ENCODE results near the gene TSEN15.
"Not testable (repeated sequence)": the region's sequence is repeated elsewhere in the genome, so short reads cannot be mapped to it uniquely, and the experiment has no call there.

TSEN15 gene

DNA sequence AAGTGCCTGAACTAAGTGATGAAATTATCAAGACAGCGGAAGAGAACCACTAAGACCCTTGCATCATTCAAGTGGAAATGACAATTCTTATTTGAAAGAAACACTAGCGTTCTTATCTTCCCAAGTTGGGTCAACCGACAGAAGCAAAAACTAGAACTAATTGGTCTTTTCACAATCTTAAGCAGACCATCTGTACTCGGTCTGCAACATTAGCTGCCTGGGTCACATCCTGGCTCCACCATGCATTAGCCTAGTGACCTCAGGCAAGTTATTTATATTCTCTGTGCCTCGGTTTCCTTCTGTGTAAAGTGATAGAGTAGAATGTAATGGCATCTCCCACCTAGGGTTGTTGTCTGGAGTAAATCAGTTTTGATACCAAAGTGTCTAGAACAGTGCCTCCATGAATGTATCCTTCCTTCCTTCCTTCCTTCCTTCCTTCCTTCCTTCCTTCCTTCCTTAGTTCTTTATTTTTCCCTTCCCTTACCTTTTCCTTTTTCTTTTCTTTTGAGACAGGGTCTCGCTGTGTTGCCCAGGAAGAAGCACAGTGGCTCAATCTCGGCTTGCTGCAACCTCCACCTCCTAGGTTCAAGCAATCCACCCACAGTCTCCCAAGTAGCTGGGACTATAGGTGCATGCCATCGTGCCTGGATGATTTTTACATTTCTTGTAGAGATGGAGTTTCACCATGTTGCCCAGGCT lies 20.0 kb upstream of the TSEN15 start:
- no peak for DNase-seq (ENCODE audit: low spot score)

DNA sequence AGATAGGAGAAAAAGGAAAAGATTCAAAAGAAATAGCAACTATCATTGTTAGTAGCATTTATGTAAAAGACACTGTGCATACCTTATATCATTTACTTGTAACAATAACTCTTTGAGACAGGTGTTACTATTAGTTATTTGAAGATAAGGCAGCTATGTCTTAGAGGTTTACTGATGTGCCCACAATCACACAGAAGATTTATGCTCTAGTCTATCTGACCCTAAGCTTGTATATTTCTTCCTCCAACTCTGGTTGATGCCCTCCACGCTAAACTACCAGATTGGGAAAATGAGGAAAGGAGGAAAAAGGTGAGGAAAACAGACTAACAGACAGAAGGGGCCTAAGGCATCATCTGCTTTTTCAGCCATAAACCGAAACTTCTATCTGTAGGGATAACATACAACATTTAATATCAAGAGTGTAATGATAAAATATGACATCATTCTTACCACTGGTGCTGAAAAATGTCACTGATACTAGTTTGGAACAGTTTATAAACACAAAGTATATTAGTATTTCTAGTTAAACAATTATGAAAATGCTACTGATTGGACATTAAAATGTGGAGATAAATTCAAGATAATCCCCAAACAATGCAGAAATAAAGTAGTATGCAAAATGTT lies 19.1 kb upstream of the TSEN15 start:
- DNase-seq (ENCODE audit: low spot score) = no peak

DNA sequence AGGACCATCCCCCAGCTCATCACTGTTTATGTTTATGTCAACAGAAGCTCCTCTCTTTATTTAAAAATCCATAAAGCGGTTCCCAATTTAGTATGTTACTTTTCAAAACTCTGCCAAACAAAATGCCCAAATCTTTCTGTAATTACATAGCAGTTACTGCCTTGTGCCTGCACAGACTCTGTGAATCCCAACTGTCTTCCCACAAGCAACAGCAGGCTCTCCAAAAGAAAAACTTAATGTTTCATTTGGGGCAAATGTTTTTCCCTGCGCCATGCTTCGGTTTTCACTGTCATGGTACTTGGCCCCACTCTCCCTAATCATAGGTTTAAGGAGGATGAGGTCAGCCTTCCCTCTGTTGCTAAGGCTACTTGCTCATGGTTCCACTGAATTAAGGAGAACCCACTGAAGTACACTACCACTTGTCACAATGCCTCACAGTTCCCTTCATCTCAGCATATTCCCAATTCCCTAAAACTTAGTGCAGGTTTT lies 18.6 kb upstream of the TSEN15 start:
- no peak for DNase-seq (ENCODE audit: low spot score)

DNA sequence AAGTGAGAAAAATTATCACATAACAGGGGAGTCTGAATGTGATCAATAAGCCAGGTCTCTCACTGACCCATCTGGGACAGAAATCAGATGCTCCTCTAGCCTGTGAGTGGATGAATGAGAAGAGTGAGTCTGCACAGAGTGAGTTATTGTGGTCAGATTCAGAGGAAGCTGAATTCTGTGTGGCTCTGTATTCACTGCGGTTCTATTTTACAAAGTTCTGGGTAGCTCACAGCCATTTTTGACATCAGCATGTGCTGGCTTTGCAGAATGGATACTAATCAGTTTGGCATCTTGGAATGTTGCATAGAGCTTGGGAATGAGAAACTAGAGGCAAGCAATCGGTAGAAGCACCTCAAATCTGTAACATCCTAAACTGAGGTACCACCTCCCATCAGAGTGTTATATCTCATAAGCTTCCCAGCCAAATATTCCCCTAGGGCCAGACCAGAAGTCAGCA lies 17.8 kb upstream of the TSEN15 start:
- no peak for DNase-seq (ENCODE audit: low spot score)

DNA sequence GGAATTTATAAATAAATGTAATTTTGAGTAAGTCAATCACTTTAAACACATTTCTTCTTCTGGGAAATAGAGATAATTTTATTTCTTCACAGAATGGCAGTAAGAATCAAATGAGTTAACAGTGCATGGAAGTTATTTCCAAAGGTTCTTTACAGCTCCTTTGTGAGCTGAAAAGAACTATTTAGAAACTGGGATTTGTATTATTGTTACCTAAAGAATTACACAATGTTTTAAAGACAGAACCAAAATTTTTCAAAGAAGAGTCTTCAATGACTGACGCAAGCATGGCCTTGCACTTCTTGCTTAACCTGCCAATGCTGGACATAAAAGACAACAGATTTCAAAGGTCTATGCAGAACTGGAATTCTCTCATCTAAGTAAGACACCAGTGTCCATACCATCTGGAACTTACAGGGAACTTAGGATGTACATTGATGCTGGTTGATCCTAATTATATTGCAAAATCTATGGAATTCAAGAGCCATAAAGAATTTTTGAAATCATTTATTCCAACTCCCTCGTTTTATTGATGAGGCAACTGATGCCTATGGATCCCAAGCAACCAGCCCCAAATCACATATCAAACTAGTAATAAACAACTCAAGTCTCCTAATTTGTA lies 16.7 kb upstream of the TSEN15 start:
- DNase-seq (ENCODE audit: low spot score) = no peak

DNA sequence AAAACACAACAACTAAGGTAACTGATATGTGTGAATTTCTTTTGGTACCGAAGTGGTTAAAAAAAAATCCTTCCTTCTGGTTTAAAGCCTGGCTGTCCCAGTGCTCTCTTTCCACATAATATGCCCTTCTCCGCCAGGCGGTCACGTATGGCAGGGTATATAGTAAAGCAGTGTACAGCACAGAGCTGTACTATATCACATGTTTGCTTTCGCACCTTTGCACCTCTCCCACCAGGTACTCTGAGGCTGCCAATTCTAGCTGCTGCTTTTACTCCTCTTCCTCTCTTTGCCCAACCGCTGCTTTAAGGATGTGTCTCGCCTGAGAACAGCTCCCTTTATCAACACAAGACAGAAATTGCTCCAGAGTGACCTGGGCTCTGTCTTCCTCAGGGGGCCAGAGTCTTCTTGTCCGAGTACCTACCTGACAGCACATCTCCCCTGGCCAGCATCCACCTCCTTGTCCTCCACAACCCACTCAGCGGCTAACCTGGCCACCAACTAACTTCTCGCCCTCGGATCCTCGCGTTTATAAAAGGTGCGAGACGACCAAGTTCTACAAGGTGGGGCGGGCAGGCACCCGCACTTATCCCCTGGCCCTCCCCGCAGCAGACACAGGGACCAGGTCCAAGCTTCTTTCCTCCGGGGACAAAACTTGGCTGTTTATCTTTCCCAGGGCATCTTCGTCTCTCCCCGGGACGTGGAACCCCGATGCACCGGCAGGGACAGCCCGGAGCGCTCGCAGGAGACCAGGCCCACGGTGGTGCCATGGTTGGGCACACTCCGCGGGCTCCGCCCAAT lies 15.6 kb upstream of the TSEN15 start:
- DNase-seq (ENCODE audit: low spot score) = no peak

DNA sequence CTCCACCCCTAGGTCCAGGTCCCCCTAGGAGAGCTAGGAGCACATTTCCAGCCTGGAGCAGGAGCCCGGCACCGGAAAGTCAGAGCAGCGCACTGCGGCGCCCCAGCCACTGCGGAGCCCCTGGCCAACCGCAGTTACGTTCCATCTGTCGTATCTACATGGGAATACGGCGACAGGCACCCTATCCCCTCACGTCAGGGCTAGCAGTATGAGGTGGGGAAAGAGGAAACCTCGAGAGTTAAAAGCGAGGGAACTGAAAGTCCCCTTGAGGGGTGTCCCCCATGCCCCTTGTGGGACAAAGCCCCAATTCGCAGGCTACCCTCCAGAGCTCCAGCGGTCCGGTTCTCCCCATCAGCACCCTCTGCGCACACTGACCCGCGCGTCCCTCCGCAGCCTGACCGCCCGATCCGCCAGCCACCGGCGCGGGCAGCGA lies 15.0 kb upstream of the TSEN15 start:
- peak; percentile 61 for DNase-seq (ENCODE audit: low spot score)

DNA sequence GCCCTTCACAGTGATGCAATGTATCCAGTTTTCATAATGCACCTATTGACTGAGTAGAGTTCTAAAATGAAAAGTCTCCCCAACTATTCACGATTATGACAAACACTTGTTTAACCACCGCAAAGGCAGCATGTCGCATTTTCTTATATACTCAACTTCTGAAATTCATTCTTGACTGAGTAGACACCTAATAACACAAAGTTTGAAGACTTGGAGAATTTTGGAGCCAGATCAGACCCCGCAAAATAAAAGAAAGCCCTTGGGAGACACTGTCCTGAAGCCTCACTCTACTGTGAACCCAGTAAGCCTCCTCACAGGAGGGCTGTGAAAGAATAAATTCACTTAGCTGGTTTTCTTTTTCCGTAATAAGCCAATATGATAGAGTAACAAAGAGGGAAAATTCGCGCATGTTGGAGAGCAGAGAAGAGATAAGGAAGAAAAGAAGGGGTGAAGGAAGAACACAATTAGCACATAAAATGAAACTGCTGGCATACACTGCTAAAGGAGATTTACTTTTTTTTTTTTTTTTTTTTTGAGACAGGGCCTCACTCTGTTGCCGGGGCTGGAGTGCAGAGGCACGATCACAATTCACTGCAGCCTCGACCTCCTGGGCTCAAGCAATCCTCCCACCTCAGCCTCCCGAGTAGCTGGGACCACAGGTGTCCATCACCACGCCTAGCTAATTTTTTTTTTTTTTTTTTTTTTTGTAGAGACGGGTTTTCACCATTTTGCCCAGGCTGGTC lies 13.5 kb upstream of the TSEN15 start:
- DNase-seq (ENCODE audit: low spot score) = no peak

DNA sequence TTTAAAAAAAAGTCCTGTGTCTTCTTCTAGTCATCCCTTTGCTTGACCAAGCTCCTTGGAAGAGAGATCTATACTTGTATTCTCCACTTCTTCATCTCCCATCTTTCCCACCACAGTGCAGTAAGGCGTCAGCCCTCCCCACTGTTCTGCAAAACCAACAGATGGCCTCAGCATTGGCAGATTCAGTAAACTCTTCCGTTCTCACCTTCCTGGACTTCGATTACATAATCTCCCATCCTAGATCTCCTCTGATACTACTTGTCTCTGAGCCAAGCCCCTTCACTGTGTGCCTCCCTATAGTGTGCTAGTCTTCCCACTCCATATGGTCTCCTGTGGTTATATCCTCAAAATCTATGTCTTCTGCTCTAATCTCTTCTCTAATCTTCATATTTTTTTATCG lies 12.4 kb upstream of the TSEN15 start:
- DNase-seq (ENCODE audit: low spot score) = no peak

DNA sequence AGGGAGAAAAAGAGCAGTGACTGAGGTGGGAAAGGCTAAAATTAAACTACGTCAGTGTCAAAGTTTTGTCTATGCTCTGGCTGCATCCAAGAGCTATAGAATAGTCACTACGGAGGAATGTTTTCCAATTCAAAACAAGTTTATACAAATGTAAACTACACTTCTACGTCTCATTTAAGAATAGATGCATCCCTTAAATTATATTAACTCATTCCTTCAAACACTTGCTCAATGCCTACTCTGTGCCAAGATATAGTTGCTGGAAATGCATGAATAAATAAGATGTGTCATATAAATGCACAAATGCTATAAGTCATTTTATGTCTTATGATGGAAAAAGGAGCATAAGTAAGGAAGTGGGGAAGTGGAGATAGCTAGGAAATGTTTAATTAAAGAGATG lies 9.8 kb upstream of the TSEN15 start:
- no peak for DNase-seq (ENCODE audit: low spot score)

DNA sequence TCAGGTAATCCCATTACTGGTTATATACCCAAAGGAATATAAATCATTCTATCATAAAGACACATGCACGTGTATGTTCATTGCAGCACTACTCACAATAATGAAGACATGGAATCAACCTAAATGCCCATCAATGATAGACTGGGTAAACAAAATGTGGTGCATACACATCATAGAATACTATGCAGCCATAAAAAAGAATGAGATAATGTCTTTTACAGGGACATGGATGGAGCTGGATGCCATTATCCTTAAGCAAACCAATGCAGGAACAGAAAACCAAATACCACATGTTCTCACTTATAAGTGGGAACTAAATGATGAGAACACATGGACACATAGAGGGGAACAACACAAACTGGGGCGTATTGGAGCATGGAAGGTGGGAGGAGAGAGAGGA lies 8.2 kb upstream of the TSEN15 start:
- not testable (repeated sequence) for DNase-seq (ENCODE audit: low spot score)

DNA sequence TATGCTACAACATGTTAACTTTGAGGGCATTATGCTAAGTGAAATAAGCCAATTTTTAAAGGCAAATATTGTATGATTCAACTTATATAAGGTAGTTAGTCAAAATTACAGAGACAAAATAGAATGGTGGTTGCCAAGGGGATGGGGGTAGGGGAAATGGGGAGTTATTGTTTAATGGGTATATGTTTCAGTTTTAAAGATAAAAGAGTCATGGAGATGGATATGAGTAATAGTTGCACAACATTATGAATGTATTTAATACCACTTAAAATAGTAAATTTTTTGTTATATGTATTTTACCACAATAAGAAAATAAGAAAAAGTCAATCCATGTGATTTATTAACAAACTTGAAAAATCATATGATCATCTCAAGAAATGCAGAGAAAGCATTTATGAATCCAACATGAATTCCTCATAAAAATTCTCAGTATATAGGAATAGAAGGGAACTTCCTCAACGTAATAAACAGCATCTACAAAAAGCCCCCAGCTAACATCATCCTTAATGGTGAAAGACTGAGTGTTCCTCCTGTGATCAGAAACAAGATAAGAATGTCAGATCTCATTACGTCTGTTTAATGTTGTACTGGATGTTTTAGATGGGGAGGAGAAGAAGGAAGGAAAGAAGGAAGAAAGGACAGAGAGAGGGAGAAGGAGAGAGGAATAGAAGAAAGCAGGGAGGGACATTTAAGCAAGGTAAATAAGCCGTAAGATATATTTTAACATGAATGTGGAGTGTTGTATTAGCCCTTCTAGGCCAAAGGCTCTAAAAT lies 6.7 kb upstream of the TSEN15 start:
- DNase-seq (ENCODE audit: low spot score) = no peak

DNA sequence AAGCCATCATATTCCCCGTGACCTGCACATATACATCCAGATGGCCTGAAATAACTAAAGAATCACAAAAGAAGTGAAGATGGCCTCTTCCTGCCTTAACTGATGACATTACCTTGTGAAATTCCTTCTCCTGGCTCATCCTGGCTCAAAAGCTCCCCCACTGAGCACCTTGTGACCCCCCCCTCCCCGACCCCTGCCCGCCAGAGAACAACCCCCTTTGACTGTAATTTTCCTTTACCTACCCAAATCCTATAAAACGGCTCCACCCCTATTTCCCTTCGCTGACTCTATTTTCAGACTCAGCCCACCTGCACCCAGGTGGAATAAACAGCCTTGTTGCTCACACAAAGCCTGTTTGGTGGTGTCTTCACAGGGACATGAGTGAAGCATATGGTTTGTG lies 4.0 kb upstream of the TSEN15 start:
- not testable (repeated sequence) for DNase-seq (ENCODE audit: low spot score)

DNA sequence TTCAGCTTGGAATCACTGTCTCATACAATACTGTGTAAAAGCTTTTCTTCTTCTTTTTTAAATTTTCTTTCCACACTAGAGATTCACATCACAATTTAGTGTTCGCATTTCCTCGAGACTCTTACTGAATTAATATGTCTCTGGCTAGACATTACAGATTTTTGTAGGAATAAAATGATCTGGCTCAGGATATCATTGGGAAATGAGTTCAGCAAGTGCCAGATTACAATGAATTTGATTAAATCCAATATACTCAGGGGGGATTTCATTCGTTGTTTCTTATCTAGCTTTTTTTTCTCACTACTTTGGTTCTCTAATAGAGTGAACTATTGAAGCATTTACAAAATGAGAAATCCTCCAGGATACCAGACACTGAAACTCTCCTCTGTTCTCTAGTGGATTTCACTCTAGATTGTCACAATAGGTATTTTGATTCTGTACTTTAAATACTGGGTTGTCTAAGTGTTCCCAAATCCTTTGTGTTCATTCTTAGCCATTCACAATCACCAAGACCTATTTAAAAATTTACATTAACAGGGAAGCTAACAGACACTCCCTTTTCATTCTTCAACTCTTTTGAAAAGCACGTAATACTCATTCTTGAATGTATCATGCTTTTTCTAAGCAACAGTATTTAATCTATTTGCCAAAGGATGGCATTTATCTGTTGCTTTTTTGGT lies 2.8 kb upstream of the TSEN15 start:
- DNase-seq (ENCODE audit: low spot score) = no peak

DNA sequence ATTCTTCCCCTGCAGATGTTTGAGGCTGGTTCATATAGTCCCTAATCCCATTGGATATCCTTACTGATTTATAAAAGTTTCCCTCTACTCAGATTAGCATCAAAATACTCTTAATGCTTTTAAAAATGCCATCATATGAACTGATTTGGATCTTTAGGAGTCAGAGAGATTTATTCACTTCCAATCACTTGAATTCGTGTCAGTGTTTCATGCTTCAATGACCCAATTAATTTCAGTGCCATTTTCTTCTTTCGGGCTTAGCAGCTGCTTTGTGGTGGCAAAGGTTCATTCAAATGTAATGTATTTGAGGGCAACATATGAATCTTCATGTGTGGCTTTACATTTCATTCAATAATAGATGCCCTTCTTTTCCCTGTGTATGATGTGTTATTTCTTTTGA lies 2.2 kb upstream of the TSEN15 start:
- no peak for DNase-seq (ENCODE audit: low spot score)

DNA sequence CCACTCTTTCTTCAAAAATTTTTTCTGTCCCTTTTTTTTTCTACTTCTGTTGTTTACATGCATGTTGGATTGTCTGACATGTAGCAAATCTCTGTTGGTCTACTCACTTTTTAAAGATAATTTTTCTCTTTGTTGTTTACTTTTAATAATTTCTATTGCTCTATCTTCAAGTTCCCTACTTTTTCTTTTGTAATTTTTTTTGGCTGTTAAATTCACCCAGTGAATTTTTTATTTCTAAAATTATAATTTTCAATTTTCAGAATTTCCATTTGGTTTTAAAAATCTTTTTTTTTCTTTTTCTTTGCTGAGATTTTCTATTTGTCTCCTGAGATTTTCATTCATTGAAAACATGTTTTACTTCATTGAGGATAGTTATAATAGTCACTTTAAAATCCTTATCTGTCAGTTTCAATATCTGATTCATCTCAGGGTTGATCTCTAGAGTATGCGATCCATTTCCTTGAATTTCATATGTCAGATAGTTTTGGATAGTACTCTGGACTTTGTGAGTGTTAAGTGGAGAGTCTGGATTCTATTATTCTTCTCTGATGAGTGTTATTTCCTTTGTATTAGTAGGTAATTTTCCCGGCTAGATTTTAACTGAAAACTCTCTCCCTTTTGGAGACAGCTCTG lies 1.6 kb upstream of the TSEN15 start:
- no peak for DNase-seq (ENCODE audit: low spot score)

DNA sequence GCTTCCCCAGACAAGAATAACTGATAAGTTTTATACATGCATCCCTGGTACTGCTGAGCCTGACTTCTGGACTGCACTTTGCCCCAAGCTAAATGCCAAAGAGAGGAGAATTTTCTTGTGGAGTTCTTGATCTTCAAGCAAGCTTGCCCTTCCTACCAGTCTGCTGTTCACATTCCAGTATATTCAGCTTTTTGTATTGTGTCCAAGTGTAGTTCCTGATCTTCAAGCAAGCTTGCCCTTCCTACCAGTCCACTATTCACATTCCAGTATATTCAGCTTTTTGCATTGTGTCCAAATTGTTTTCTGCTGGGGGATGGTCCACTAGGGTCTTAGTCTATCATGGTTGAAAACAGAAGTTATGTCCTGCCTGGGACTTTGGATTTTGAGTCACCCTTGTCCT lies 894 bp upstream of the TSEN15 start:
- DNase-seq (ENCODE audit: low spot score) = no peak

DNA sequence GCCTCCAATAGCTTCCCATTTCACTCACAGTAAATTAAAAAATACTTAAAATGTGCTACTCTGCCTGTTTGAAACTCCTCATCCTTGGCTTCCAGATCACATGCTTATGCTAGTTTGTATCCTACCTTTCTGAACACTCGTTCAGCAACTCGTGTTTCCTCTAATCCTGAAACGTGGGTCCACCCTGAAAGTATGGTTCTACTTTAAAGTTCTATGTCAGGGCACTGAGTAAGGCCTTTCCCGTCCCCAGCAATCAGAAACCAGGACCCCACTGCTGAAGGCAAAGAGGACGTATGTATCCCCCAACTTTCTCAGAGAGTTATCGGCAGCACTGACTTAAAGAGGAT lies 419 bp upstream of the TSEN15 start:
- DNase-seq (ENCODE audit: low spot score) = no peak

DNA sequence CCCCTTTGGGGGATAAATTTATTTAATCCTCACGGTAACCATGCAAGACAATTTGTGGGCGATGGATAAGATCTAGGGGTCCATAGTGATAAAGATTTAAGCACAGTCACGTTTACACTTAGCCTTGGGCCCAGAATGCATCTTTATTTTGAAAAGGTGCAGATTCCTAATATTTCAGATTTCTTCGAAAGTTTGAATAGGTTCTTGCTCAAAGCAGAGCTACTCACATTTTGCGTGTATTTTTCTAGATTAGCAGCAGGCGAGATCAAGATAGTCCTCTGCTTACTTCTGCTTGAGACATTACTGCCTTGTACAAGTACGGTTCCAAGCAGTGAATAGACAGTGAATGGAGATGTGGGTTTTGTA lies 647 bp downstream of the TSEN15 start:
- DNase-seq (ENCODE audit: low spot score) = no peak

DNA sequence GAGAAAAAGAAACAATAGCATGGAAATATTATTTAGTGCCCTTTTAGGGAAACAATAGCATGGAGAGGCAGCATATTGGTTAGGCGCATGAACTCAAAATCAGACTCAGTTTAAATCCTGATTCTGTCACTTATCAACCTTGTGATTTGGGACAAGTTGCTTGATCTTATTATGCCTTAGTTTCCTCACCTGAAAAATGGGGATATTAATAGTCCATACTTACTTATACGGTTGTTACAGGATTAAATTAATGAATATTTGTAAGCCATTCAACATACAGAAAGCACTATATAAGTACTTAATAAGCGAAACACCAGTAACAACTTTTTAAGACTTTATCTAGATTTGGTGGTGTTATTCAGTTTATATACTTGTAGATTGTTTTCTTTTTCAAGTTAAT lies 1.2 kb downstream of the TSEN15 start:
- DNase-seq (ENCODE audit: low spot score) = no peak

Data from D341Med (cell line).